GM12878 (cell line): ENCODE data around the gene ZNF100. TPM values are rescaled to one million over a fixed set of nuclear protein-coding genes. Genes with fewer than 3 reads are reported as not detected.

Source experiments
- ATAC-seq: fragments of 200-7000 bp; cut with Tn5 transposase; 3 replicates; pipeline ENCODE4 v1.9.1; 2020; ENCODE audit warnings: mild to moderate bottlenecking, moderate library complexity
- BruUV-seq: library from RNA; stranded (reverse); fragments of 400-500 nt; replicated peaks from 2 replicates; lab custom pipeline; 2021; lab: Mats Ljungman, UMichigan
- CTCF ChIA-PET: fragments of 300-600 bp; sonication (Branson Sonifier 250); formaldehyde crosslinking; extraction: SDS; loops from one replicate; lab custom pipeline; 2021; ENCODE audit warnings: inconsistent platforms; lab: Yijun Ruan, JAX
- POLR2A ChIA-PET: fragments of 350-600 bp; formaldehyde crosslinking; extraction: SDS; loops from one replicate; lab custom pipeline; 2021; ENCODE audit warnings: inconsistent platforms; lab: Charles Lee
- RAD21 ChIA-PET: fragments of 300-600 bp; sonication (Branson Sonifier 250); formaldehyde crosslinking; loops from one replicate; lab custom pipeline; 2023; ENCODE audit warnings: antibody characterized with exemption; ENCODE audit not compliant: unreplicated experiment; lab: Charles Lee
- SMC1A ChIA-PET: fragments of 300-600 bp; sonication (Branson Sonifier 250); formaldehyde crosslinking; loops from one replicate; lab custom pipeline; 2023; ENCODE audit not compliant: unreplicated experiment, uncharacterized antibody; lab: Charles Lee
- DNase-seq: peaks from one replicate; pipeline ENCODE4 v3.0.0-alpha.2; 2011; ENCODE audit warnings: low read depth, low spot score
- FAIRE-seq: peaks from 3 replicates; lab custom pipeline; 2011; peaks lifted over from hg19 to GRCh38; lab: Jason Lieb, UNC
- H2AFZ ChIP-seq: 2 replicates; pipeline ENCODE4 v1.6.0; 2011; ENCODE audit warnings: low read depth, low read length, control low read depth; ENCODE audit not compliant: control insufficient read depth
- H3K27ac ChIP-seq: 2 replicates; pipeline ENCODE4 v1.5.1; 2011; ENCODE audit warnings: control low read depth; ENCODE audit not compliant: control insufficient read depth, insufficient read depth
- H3K27me3 ChIP-seq, 2 experiments: replicated peaks in 1 of 2; 2 replicates each; pipeline versions ENCODE4 v1.6.0 to v1.6.1; 2011; ENCODE audit warnings: low read length in 1 of 2; ENCODE audit not compliant: control insufficient read depth in 2 of 2, insufficient read depth in 2 of 2
- H3K36me3 ChIP-seq, 2 experiments: 2 replicates each; pipeline ENCODE4 v1.5.1; 2011; ENCODE audit warnings: low read length in 1 of 2; ENCODE audit not compliant: control insufficient read depth in 2 of 2, insufficient read depth in 2 of 2
- H3K4me1 ChIP-seq: 2 replicates; pipeline ENCODE4 v1.6.1; 2011; ENCODE audit warnings: mild to moderate bottlenecking, low read length, moderate library complexity, mixed read lengths; ENCODE audit not compliant: control insufficient read depth, insufficient read depth
- H3K4me2 ChIP-seq: 2 replicates; pipeline ENCODE4 v1.6.0; 2011; ENCODE audit warnings: control low read depth; ENCODE audit not compliant: control insufficient read depth, insufficient read depth
- H3K4me3 ChIP-seq: fragments of 200-600 bp; sonication (generic); 2 replicates; pipeline ENCODE4 v1.5.1; 2016
- H3K79me2 ChIP-seq: 2 replicates; pipeline ENCODE4 v1.6.0; 2011; ENCODE audit warnings: low read length; ENCODE audit not compliant: control insufficient read depth, insufficient read depth
- H3K9ac ChIP-seq: 2 replicates; pipeline ENCODE4 v1.8.0; 2011; ENCODE audit warnings: low read length, control low read depth, mixed read lengths; ENCODE audit not compliant: control insufficient read depth, insufficient read depth
- H3K9me3 ChIP-seq: replicated peaks from 3 replicates; pipeline ENCODE4 v1.5.1; 2011; ENCODE audit warnings: mild to moderate bottlenecking, low read length; ENCODE audit not compliant: control insufficient read depth, insufficient read depth
- H4K20me1 ChIP-seq: 2 replicates; pipeline ENCODE4 v1.6.0; 2011; ENCODE audit not compliant: control insufficient read depth, insufficient read depth
- PRDM15 ChIP-seq: fragments of 450-650 bp; formaldehyde crosslinking; IDR thresholded peaks from 2 replicates; pipeline ENCODE4 v1.4.0; 2020; ENCODE audit warnings: mild to moderate bottlenecking, moderate library complexity
- RELB ChIP-seq: fragments of 450-650 bp; IDR thresholded peaks from 2 replicates; pipeline ENCODE4 v1.6.1; 2017; ENCODE audit warnings: low read depth, mild to moderate bottlenecking, moderate library complexity
- WRNIP1 ChIP-seq: IDR thresholded peaks from 2 replicates; pipeline ENCODE4 v1.6.1; 2011; ENCODE audit warnings: low read depth, low read length, improper control_type of control experiment, borderline replicate concordance
- YY1 ChIP-seq: IDR thresholded peaks from 2 replicates; pipeline ENCODE4 v1.6.1; 2011; ENCODE audit warnings: low read depth, mild to moderate bottlenecking, low read length
- WGBS: methylation state at CpG from one replicate; pipeline ENCODE4 v1.1.6; 2016; ENCODE audit warnings: low lambda C conversion rate; ENCODE audit not compliant: insufficient replicate concordance, insufficient coverage; ENCODE audit errors: missing lambda C conversion rate; 5-methylcytosine and 5-hydroxymethylcytosine counted together
- in situ Hi-C: fragments of 300-500 bp; cut with MboI; formaldehyde crosslinking; loops from 9 replicates; pipeline ENCODE4 v1.14.3; 2018; ENCODE audit warnings: mixed read lengths
- intact Hi-C: fragments of 100-400 bp; cut with micrococcal nuclease; formaldehyde crosslinking; loops from one replicate; pipeline ENCODE4 v1.14.2; 2022; ENCODE audit not compliant: unreplicated experiment
- polyA plus RNA-seq, 11 experiments: library from polyadenylated mRNA; depleted of rRNA in 4 of 11; unstranded in 6 of 11; stranded (reverse) in 5 of 11; fragments of >200 nt; fragmentation: Nextera tagmentation in 4 of 11; fragmentation: Illumina TruSeq in 1 of 11; extraction: Ambion mirVana in 4 of 11; extraction: Trizol in 1 of 11; gene quantifications; 1 replicate in 1 of 11; 2 replicates in 10 of 11; pipeline versions ENCODE4 v1.2.1 to v1.2.3, GENCODE V29; 2011 to 2016; ENCODE audit warnings: inconsistent platforms in 2 of 11, missing spikeins in 2 of 11, low read depth in 1 of 11
- total RNA-seq, 4 experiments: library from RNA; depleted of rRNA in 3 of 4; stranded (reverse); fragments of >200 nt in 3 of 4; fragmentation: Illumina TruSeq in 1 of 4; extraction: Trizol in 1 of 4; gene quantifications; 2 replicates each; pipeline versions ENCODE4 v1.2.1 to v1.2.3, GENCODE V29; 2013 to 2021
- TF ChIP-seq, protein P1 (sequence below), 3 experiments: IDR thresholded peaks in 2 of 3; conservative IDR thresholded peaks in 1 of 3; 2 replicates each; pipeline ENCODE4 v1.5.1; 2011; ENCODE audit warnings: low read depth in 3 of 3, low read length in 3 of 3, mild to moderate bottlenecking in 3 of 3, control low read depth in 2 of 3, moderate library complexity in 2 of 3, inconsistent platforms in 1 of 3, mixed read lengths in 1 of 3; ENCODE audit not compliant: control insufficient read depth in 2 of 3, insufficient read depth in 1 of 3; ENCODE audit errors: extremely low read depth in 1 of 3

The ZNF100 gene
- total and polyA plus RNA-seq, 10 of the 15 experiments (the other 5 are each of a cell fraction or from before 2014, with no cell fraction given), result 3.0 to 18.2 (median 9.4) TPM

DNA sequence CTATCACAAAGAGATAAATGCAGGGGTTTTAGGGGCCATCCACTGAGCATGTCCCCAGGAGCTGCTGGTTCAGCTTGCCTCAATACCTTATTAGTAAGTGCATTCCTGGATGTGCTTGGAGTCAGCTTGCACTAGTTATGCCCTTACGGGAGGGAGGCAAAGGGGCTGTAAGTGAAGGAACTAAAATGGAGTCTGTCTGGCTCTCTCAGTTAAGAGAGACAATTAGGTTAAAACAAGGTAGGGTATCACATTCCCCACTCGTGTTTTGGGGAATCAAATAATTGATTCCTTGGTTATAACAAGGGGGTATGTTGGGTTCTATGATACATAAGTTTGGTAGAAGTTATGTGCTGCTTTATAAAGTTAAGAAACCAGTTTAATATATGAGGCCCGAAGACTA is 78.9 kb downstream of the ZNF100 start:
- no TSS peak for BruUV-seq
- ChIA-PET RAD21 (no interaction called here), CTCF (no interaction called here), POLR2A (no interaction called here), SMC1A (no interaction called here)
- H3K36me3 ChIP-seq, result no peaks in the 10 kb centered on the region
- in situ Hi-C loops, result no loop called here
- ATAC-seq (no peak), DNase-seq (no peak), FAIRE-seq (no peak)
- H3K4me2 ChIP-seq, result no peak overlapping the region
- no peak overlapping the region for H3K27ac ChIP-seq
- no peaks in the 10 kb centered on the region for H3K79me2 ChIP-seq
- intact Hi-C loops, result no loop called here
- no peak overlapping the region for H3K4me3 ChIP-seq
- H3K27me3 ChIP-seq, result no peaks in the 10 kb centered on the region
- 18% methylated on average over 3 of the region's 3 CpGs for WGBS
- H4K20me1 ChIP-seq, result no peaks in the 10 kb centered on the region
- no peaks in the 10 kb centered on the region; the same call in 2 of the 3 replicates for H3K9me3 ChIP-seq
- TF ChIP-seq RELB (no peak), YY1 (no peak), PRDM15 (no peak), WRNIP1 (no peak)
- TF ChIP-seq, protein P1, sequence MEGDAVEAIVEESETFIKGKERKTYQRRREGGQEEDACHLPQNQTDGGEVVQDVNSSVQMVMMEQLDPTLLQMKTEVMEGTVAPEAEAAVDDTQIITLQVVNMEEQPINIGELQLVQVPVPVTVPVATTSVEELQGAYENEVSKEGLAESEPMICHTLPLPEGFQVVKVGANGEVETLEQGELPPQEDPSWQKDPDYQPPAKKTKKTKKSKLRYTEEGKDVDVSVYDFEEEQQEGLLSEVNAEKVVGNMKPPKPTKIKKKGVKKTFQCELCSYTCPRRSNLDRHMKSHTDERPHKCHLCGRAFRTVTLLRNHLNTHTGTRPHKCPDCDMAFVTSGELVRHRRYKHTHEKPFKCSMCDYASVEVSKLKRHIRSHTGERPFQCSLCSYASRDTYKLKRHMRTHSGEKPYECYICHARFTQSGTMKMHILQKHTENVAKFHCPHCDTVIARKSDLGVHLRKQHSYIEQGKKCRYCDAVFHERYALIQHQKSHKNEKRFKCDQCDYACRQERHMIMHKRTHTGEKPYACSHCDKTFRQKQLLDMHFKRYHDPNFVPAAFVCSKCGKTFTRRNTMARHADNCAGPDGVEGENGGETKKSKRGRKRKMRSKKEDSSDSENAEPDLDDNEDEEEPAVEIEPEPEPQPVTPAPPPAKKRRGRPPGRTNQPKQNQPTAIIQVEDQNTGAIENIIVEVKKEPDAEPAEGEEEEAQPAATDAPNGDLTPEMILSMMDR (IDR thresholded peaks at IDR 0.05 in 2 of 3, conservative IDR thresholded peaks at IDR 0.05 in 1 of 3; ENCODE audit: control insufficient read depth in 2 of 3, extremely low read depth in 1 of 3, insufficient read depth in 1 of 3, low read depth in 3 of 3, low read length in 3 of 3), result no peak
- H3K4me1 ChIP-seq, result no peaks in the 10 kb centered on the region
- no peak overlapping the region for H2AFZ ChIP-seq
- H3K9ac ChIP-seq, result no peak overlapping the region
